ENCODE data around the gene ADCY1.

ADCY1 gene

GRCh38 chr7:45581271-45581780 is 7.2 kb downstream of the ADCY1 start:
- Histone ChIP-seq H3F3A (ENCODE audit: low read depth) (no peaks in the 10 kb centered on the region), H3K9me2 (replicated peaks; ENCODE audit: low read depth, low read length) (no peaks in the 10 kb centered on the region), H3K9me3 (ENCODE audit: insufficient read depth, low read depth, low read length) (no peaks in the 10 kb centered on the region), H3K79me2 (ENCODE audit: insufficient read depth, low read length) (no peaks in the 10 kb centered on the region), H3K27me3 (ENCODE audit: insufficient read depth, low read length, poor library complexity, severe bottlenecking) (no peaks in the 10 kb centered on the region), H4K20me1 (ENCODE audit: insufficient read depth, low read length, poor library complexity, severe bottlenecking) (no peaks in the 10 kb centered on the region), H2AFZ (ENCODE audit: low read length) (no peak overlapping the region), H3K4me3 (ENCODE audit: low read length, poor library complexity, severe bottlenecking) (no peak overlapping the region), H3K4me2 (ENCODE audit: low read depth, low read length, poor library complexity, severe bottlenecking) (no peak overlapping the region), H3K36me3 (ENCODE audit: insufficient read depth, low read length) (no peaks in the 10 kb centered on the region), H3K9ac (ENCODE audit: low read depth, low read length, poor library complexity, severe bottlenecking) (no peak overlapping the region), H3K4me1 (ENCODE audit: insufficient read depth, low read length, poor library complexity, severe bottlenecking) (no peaks in the 10 kb centered on the region)
- TF ChIP-seq, protein P1, sequence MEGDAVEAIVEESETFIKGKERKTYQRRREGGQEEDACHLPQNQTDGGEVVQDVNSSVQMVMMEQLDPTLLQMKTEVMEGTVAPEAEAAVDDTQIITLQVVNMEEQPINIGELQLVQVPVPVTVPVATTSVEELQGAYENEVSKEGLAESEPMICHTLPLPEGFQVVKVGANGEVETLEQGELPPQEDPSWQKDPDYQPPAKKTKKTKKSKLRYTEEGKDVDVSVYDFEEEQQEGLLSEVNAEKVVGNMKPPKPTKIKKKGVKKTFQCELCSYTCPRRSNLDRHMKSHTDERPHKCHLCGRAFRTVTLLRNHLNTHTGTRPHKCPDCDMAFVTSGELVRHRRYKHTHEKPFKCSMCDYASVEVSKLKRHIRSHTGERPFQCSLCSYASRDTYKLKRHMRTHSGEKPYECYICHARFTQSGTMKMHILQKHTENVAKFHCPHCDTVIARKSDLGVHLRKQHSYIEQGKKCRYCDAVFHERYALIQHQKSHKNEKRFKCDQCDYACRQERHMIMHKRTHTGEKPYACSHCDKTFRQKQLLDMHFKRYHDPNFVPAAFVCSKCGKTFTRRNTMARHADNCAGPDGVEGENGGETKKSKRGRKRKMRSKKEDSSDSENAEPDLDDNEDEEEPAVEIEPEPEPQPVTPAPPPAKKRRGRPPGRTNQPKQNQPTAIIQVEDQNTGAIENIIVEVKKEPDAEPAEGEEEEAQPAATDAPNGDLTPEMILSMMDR (conservative IDR thresholded peaks at IDR 0.05; ENCODE audit: low read length): no peak
- TF ChIP-seq EZH2phosphoT487 (IDR thresholded peaks at IDR 0.05; ENCODE audit: borderline replicate concordance): no peak

DNA sequence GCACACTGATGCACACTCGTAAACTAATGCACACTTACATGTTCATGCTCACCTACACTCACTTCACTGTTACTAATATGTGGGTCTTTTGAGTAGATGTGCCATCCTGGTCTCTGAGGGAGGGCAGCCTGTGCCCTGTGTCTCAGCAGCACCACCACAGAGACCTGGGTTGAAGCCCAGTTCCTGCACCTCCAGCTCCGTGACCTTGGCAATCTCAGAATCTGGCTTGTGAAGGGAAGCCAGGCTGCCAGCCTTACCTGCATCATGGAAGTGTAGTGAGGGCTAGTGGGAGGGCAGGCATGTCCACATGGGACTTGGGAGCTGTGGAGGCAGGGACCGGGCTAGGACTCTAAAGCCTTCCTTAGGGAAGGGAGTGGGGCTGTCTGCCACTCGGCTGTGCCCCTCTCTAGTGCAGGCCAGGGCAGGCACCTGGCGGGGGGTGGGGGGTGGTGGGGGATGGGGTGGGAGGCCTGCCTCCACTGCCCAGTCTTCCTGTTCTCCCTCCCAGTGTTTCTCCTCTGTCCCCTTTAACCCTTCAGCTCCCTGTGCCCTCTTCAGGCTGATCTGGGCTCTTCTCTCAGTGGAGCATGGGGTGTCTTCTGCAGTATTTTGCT is 8.1 kb downstream of the ADCY1 start:
- Histone ChIP-seq H4K20me1 (ENCODE audit: insufficient read depth, low read length, poor library complexity, severe bottlenecking) (no peaks in the 10 kb centered on the region), H3K9ac (ENCODE audit: low read depth, low read length, poor library complexity, severe bottlenecking) (no peak overlapping the region), H3K36me3 (ENCODE audit: insufficient read depth, low read length) (no peaks in the 10 kb centered on the region), H3K79me2 (ENCODE audit: insufficient read depth, low read length) (no peaks in the 10 kb centered on the region), H3K4me2 (ENCODE audit: low read depth, low read length, poor library complexity, severe bottlenecking) (no peak overlapping the region), H3K4me3 (ENCODE audit: low read length, poor library complexity, severe bottlenecking) (no peak overlapping the region), H3K9me3 (ENCODE audit: insufficient read depth, low read depth, low read length) (no peaks in the 10 kb centered on the region), H3K27me3 (ENCODE audit: insufficient read depth, low read length, poor library complexity, severe bottlenecking) (no peaks in the 10 kb centered on the region), H3K4me1 (ENCODE audit: insufficient read depth, low read length, poor library complexity, severe bottlenecking) (no peaks in the 10 kb centered on the region), H2AFZ (ENCODE audit: low read length) (no peak overlapping the region), H3K9me2 (replicated peaks; ENCODE audit: low read depth, low read length) (no peaks in the 10 kb centered on the region), H3F3A (ENCODE audit: low read depth) (no peaks in the 10 kb centered on the region)
- TF ChIP-seq, protein P1 (conservative IDR thresholded peaks at IDR 0.05; ENCODE audit: low read length): no peak
- TF ChIP-seq EZH2phosphoT487 (IDR thresholded peaks at IDR 0.05; ENCODE audit: borderline replicate concordance): no peak

DNA sequence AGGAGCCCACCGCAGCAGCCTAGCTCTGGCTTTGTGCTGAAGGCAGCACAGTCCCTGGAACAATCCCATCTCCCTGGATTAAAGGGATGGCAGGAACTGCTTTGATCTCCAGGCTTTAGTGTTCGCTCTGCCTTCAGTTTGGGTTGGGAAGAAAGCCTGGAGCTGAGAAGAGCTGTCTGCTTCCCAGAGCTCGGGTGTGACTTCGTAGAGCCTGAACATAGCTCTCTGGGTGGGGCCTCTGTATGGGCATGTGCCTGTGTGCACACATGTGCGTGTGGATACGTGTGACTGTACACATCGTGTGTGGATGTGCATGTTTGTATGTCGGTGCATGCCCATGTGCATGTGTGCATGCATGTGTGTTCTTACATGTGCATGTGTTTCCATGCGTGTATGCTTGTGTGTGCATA is 8.7 kb downstream of the ADCY1 start:
- H3K9ac ChIP-seq (ENCODE audit: low read depth, low read length, poor library complexity, severe bottlenecking): no peak overlapping the region
- H3F3A ChIP-seq (ENCODE audit: low read depth): no peaks in the 10 kb centered on the region
- H3K79me2 ChIP-seq (ENCODE audit: insufficient read depth, low read length): no peaks in the 10 kb centered on the region
- no peaks in the 10 kb centered on the region for H3K4me1 ChIP-seq (ENCODE audit: insufficient read depth, low read length, poor library complexity, severe bottlenecking)
- no peak overlapping the region for H3K4me3 ChIP-seq (ENCODE audit: low read length, poor library complexity, severe bottlenecking)
- H3K36me3 ChIP-seq (ENCODE audit: insufficient read depth, low read length): no peaks in the 10 kb centered on the region
- H3K9me2 ChIP-seq (replicated peaks; ENCODE audit: low read depth, low read length): no peaks in the 10 kb centered on the region
- H3K27me3 ChIP-seq (ENCODE audit: insufficient read depth, low read length, poor library complexity, severe bottlenecking): no peaks in the 10 kb centered on the region
- H4K20me1 ChIP-seq (ENCODE audit: insufficient read depth, low read length, poor library complexity, severe bottlenecking): no peaks in the 10 kb centered on the region
- H2AFZ ChIP-seq (ENCODE audit: low read length): no peak overlapping the region
- H3K9me3 ChIP-seq (ENCODE audit: insufficient read depth, low read depth, low read length): no peaks in the 10 kb centered on the region
- no peak for TF ChIP-seq EZH2phosphoT487 (IDR thresholded peaks at IDR 0.05; ENCODE audit: borderline replicate concordance)
- TF ChIP-seq, protein P1 (conservative IDR thresholded peaks at IDR 0.05; ENCODE audit: low read length): no peak
- no peak overlapping the region for H3K4me2 ChIP-seq (ENCODE audit: low read depth, low read length, poor library complexity, severe bottlenecking)

Data from Loucy (cell line).